Stimulated activated CD4-positive, alpha-beta T cell treated with anti-CD3 and anti-CD28 coated beads, Interleukin-1b, Interleukin-23, amount 100 ng/mL, for 4 hours (primary cell): ENCODE data around the gene PLK5.
A peak's percentile ranks its signal among the peaks of the same experiment; 100 is the strongest.
"Not testable (repeated sequence)": the region's sequence is repeated elsewhere in the genome, so short reads cannot be mapped to it uniquely, and the experiment has no call there.

ENCODE experiments used
- DNase-seq, 2 donors: peaks; one replicate each; pipeline ENCODE4 v3.0.0-alpha.2; 2020; ENCODE audit warnings: low read depth in 2 of 2

Gene PLK5

GRCh38 chr19:1491114-1491848, 32.6 kb upstream of the PLK5 start, which contains the start of gene REEP6:
TSS of gene REEP6 (plus strand) at chr19:1491181. CDS start at chr19:1491270, 89 bp downstream.
- no peak for DNase-seq

GRCh38 chr19:1491849-1492170, 32.1 kb upstream of the PLK5 start:
- DNase-seq, result no peak

GRCh38 chr19:1492474-1493006, 31.3 kb upstream of the PLK5 start:
- no peak for DNase-seq

GRCh38 chr19:1494115-1494815, 29.6 kb upstream of the PLK5 start:
- no peak for DNase-seq

- no peak for DNase-seq
Observed at GRCh38 chr19:1495051-1495798, 28.7 kb upstream of the PLK5 start.

GRCh38 chr19:1495799-1496713, 27.8 kb upstream of the PLK5 start:
- DNase-seq, result no peak

GRCh38 chr19:1496714-1497577, 26.9 kb upstream of the PLK5 start:
- no peak for DNase-seq

- DNase-seq, result no peak
Observed at GRCh38 chr19:1497578-1498235, 26.2 kb upstream of the PLK5 start.

GRCh38 chr19:1499231-1499630, 24.6 kb upstream of the PLK5 start:
- not testable (repeated sequence) for DNase-seq

- DNase-seq, result no peak
Observed at GRCh38 chr19:1501200-1501595, 22.7 kb upstream of the PLK5 start.

- no peak for DNase-seq
Observed at GRCh38 chr19:1502433-1503088, 21.3 kb upstream of the PLK5 start.

- peak; percentile 47 to 68 for DNase-seq
Observed at GRCh38 chr19:1503089-1503924, 20.6 kb upstream of the PLK5 start.

- no peak for DNase-seq
Observed at GRCh38 chr19:1503925-1504773, 19.7 kb upstream of the PLK5 start.

GRCh38 chr19:1505012-1505411, 18.9 kb upstream of the PLK5 start:
- DNase-seq, result no peak

GRCh38 chr19:1505991-1506881, 17.6 kb upstream of the PLK5 start:
- no peak for DNase-seq

GRCh38 chr19:1507192-1507660, 16.7 kb upstream of the PLK5 start:
- DNase-seq, result no peak
